ENCODE measurements around the gene PSD4. TPM values are rescaled to one million over a fixed set of nuclear protein-coding genes. Genes with fewer than 3 reads are reported as not detected.

Gene PSD4
- total RNA-seq, 1 experiment from 2014 or later, result 12.6 TPM

DNA sequence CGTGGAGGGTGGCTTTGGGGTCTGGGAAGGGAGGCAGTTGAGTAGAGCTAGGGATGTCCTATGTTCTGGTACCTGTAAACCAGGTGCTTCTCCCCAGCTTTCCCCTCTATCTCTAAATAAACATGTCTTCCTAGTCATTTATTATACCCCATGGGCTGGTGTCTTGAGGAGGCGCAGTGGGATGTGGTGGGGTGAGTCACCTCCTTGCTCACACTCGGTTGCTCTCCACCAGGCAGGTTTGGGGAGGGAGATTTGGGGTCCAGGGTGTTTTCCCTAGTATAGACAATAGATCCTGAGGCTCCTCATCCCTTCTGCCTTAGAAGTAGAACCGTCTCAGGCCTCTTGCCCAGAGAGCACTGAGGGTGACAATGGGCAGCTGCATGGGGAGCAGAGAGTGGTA, 5.1 kb downstream of the PSD4 start:
- Histone ChIP-seq H3K4me2 (ENCODE audit: low read length) (no peak overlapping the region), H4K20me1 (ENCODE audit: insufficient read depth) (no peaks in the 10 kb centered on the region), H3K9me3 (ENCODE audit: control insufficient read depth in 1 of 2, insufficient read depth in 1 of 2, low read depth in 1 of 2, low read length in 2 of 2) (no peaks in the 10 kb centered on the region), H3K27ac (ENCODE audit: low read depth, low read length) (no peak overlapping the region), H3K9me2 (ENCODE audit: insufficient read depth) (no peaks in the 10 kb centered on the region), H3K4me3 (replicated peaks in 1 of 2; ENCODE audit: low read depth in 1 of 2, low read length in 2 of 2) (no peak overlapping the region), H3K4me1 (ENCODE audit: control insufficient read depth in 1 of 2, insufficient read depth in 2 of 2, low read length in 2 of 2) (no peaks in the 10 kb centered on the region), H3K79me2 (ENCODE audit: insufficient read depth, low read length) (no peaks in the 10 kb centered on the region), H3K9ac (ENCODE audit: low read length) (no peak overlapping the region), H3K36me3 (ENCODE audit: control insufficient read depth in 1 of 2, insufficient read depth in 2 of 2, low read length in 2 of 2) (no peaks in the 10 kb centered on the region), H2AFZ (ENCODE audit: low read depth, low read length, poor library complexity, severe bottlenecking) (no peak overlapping the region), H3K27me3 (ENCODE audit: insufficient read depth, low read length) (no peaks in the 10 kb centered on the region)
- BruUV-seq (replicated peaks), result no TSS peak
- ChIA-PET RAD21 (ENCODE audit: low non-redundant PET in 1 of 2, low total read pairs in 2 of 2, uncharacterized antibody in 2 of 2, unreplicated experiment in 2 of 2) (no interaction called here), POLR2A (no interaction called here), CTCF (no interaction called here)
- intact Hi-C loops (cut with micrococcal nuclease), result no loop called here
- TF ChIP-seq ZNF274 (IDR thresholded peaks at IDR 0.05; ENCODE audit: low read depth, low read length) (no peak), SIN3A (IDR thresholded peaks at IDR 0.05; ENCODE audit: low read depth) (no peak), SRF (IDR thresholded peaks at IDR 0.05; ENCODE audit: low read depth) (no peak), YY1 (IDR thresholded peaks at IDR 0.05; ENCODE audit: extremely low read depth, insufficient replicate concordance, low read depth, low read length) (no peak), JUND (IDR thresholded peaks at IDR 0.05) (no peak), EZH2phosphoT487 (IDR thresholded peaks at IDR 0.05; ENCODE audit: borderline replicate concordance) (no peak), ZBTB33 (IDR thresholded peaks at IDR 0.05; ENCODE audit: extremely low read depth, insufficient replicate concordance, low read length) (no peak)
- ATAC-seq (no peak), DNase-seq (ENCODE audit: low read depth, low spot score) (no peak)

GRCh38 chr2:113179446-113180045, 5.8 kb downstream of the PSD4 start:
- CTCF ChIA-PET, result interaction anchor here (1.0 kb wide), 1 partner anchor 41 kb away, joined by 4 read pairs; no protein-coding TSS in a partner anchor
- POLR2A ChIA-PET, result no interaction called here
- Histone ChIP-seq H3K9ac (ENCODE audit: low read length) (no peak overlapping the region), H3K4me1 (ENCODE audit: control insufficient read depth in 1 of 2, insufficient read depth in 2 of 2, low read length in 2 of 2) (no peaks in the 10 kb centered on the region), H3K9me3 (ENCODE audit: control insufficient read depth in 1 of 2, insufficient read depth in 1 of 2, low read depth in 1 of 2, low read length in 2 of 2) (no peaks in the 10 kb centered on the region), H4K20me1 (ENCODE audit: insufficient read depth) (no peaks in the 10 kb centered on the region), H3K4me3 (replicated peaks in 1 of 2; ENCODE audit: low read depth in 1 of 2, low read length in 2 of 2) (no peak overlapping the region), H3K79me2 (ENCODE audit: insufficient read depth, low read length) (no peaks in the 10 kb centered on the region), H3K9me2 (ENCODE audit: insufficient read depth) (no peaks in the 10 kb centered on the region), H3K4me2 (ENCODE audit: low read length) (no peak overlapping the region), H3K36me3 (ENCODE audit: control insufficient read depth in 1 of 2, insufficient read depth in 2 of 2, low read length in 2 of 2) (no peaks in the 10 kb centered on the region), H3K27ac (ENCODE audit: low read depth, low read length) (no peak overlapping the region), H3K27me3 (ENCODE audit: insufficient read depth, low read length) (no peaks in the 10 kb centered on the region), H2AFZ (ENCODE audit: low read depth, low read length, poor library complexity, severe bottlenecking) (no peak overlapping the region)
- intact Hi-C loops (cut with micrococcal nuclease), result no loop called here
- BruUV-seq (replicated peaks), result no TSS peak
- RAD21 ChIA-PET (ENCODE audit: low non-redundant PET in 1 of 2, low total read pairs in 2 of 2, uncharacterized antibody in 2 of 2, unreplicated experiment in 2 of 2), result no interaction called here
- DNase-seq (ENCODE audit: low read depth, low spot score), result no peak
- no peak for ATAC-seq
- TF ChIP-seq FOSL1 (IDR thresholded peaks at IDR 0.05; ENCODE audit: low read depth), result no peak
- TF ChIP-seq CBX3 (IDR thresholded peaks at IDR 0.05; ENCODE audit: low read depth), result no peak
- no peak for TF ChIP-seq POLR2AphosphoS5 (IDR thresholded peaks at IDR 0.05; ENCODE audit: low read depth, low read length)
- TF ChIP-seq CTCF (IDR thresholded peaks at IDR 0.05 in 2 of 3, conservative IDR thresholded peaks at IDR 0.05 in 1 of 3; ENCODE audit: borderline replicate concordance in 1 of 3, insufficient read depth in 1 of 3, low read depth in 2 of 3, low read length in 2 of 3), result no peak
- TF ChIP-seq SIN3A (IDR thresholded peaks at IDR 0.05; ENCODE audit: low read depth), result no peak
- TF ChIP-seq ZFX (IDR thresholded peaks at IDR 0.05), result no peak
- no peak for TF ChIP-seq EZH2 (IDR thresholded peaks at IDR 0.05)
- no peak for TF ChIP-seq JUND (IDR thresholded peaks at IDR 0.05)
- no peak for TF ChIP-seq ZBTB33 (IDR thresholded peaks at IDR 0.05; ENCODE audit: extremely low read depth, insufficient replicate concordance, low read length)
- TF ChIP-seq SRF (IDR thresholded peaks at IDR 0.05; ENCODE audit: low read depth), result no peak
- TF ChIP-seq, protein P1, sequence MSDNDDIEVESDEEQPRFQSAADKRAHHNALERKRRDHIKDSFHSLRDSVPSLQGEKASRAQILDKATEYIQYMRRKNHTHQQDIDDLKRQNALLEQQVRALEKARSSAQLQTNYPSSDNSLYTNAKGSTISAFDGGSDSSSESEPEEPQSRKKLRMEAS (IDR thresholded peaks at IDR 0.05), result no peak

All from HCT116 (cell line).